A549 (cell line): ENCODE data around the gene LUZP2. TPM values are rescaled to one million over a fixed set of nuclear protein-coding genes. Genes with fewer than 3 reads are reported as not detected.

Experiments
- ATAC-seq, 2 experiments: fragments of 200-7000 bp in 1 of 2; fragments of >200 bp in 1 of 2; cut with Nextera tagmentation in 1 of 2; cut with Tn5 transposase in 1 of 2; 3 replicates each; pipeline versions ENCODE4 v1.8.0 to v1.9.1; 2018 to 2020; ENCODE audit warnings: mild to moderate bottlenecking in 1 of 2, moderate library complexity in 1 of 2
- CTCF ChIA-PET: fragments of 300-600 bp; sonication (Branson Sonifier 250); formaldehyde crosslinking; extraction: SDS; loops from one replicate; lab custom pipeline; 2021; ENCODE audit warnings: antibody characterized with exemption, inconsistent platforms; lab: Yijun Ruan, JAX
- POLR2A ChIA-PET: fragments of 350-600 bp; formaldehyde crosslinking; extraction: SDS; loops from one replicate; lab custom pipeline; 2021; ENCODE audit warnings: antibody characterized with exemption, inconsistent platforms; lab: Yijun Ruan, JAX
- DNase-seq, 2 experiments: peaks; one replicate each; pipeline versions ENCODE4 v3.0.0 to v3.0.0-alpha.2; 2011 to 2016; ENCODE audit warnings: low read depth in 1 of 2, low spot score in 1 of 2
- FAIRE-seq: peaks from 2 replicates; lab custom pipeline; 2011; peaks lifted over from hg19 to GRCh38; lab: Jason Lieb, UNC
- H3K27ac ChIP-seq, 2 experiments: fragments of >200 bp; sonication (Bioruptor Twin); formaldehyde crosslinking; 3 replicates each; pipeline ENCODE4 v1.5.1; 2016 to 2017
- H3K4me1 ChIP-seq: fragments of >200 bp; sonication (Bioruptor Twin); formaldehyde crosslinking; 3 replicates; pipeline ENCODE4 v1.6.1; 2016
- H3K4me2 ChIP-seq: fragments of >200 bp; sonication (Bioruptor Twin); formaldehyde crosslinking; 3 replicates; pipeline ENCODE4 v1.6.1; 2016
- H3K4me3 ChIP-seq: fragments of >200 bp; sonication (Bioruptor Twin); formaldehyde crosslinking; 3 replicates; pipeline ENCODE4 v1.5.1; 2016
- H3K9me3 ChIP-seq: fragments of >200 bp; sonication (Bioruptor Twin); formaldehyde crosslinking; 3 replicates; pipeline ENCODE4 v1.6.1; 2016
- CBX2 ChIP-seq: fragments of 200-600 bp; sonication (generic); IDR thresholded peaks from 2 replicates; pipeline ENCODE4 v1.6.1; 2016; ENCODE audit warnings: low read depth, mild to moderate bottlenecking, borderline replicate concordance
- CBX8 ChIP-seq: fragments of 200-600 bp; sonication (generic); IDR thresholded peaks from 2 replicates; pipeline ENCODE4 v1.6.1; 2016
- CEBPB ChIP-seq, 2 experiments: fragments of >200 bp in 1 of 2; sonication (Bioruptor Twin) in 1 of 2; formaldehyde crosslinking in 1 of 2; IDR thresholded peaks; 2 replicates each; pipeline ENCODE4 v1.6.1; 2012 to 2016
- CHD2 ChIP-seq: fragments of 150-350 bp; IDR thresholded peaks from 2 replicates; pipeline ENCODE4 v1.6.1; 2014; ENCODE audit warnings: low read length; ENCODE audit not compliant: partially characterized antibody
- EHF ChIP-seq: fragments of 250-450 bp; sonication (Bioruptor Pico); IDR thresholded peaks from 2 replicates; pipeline ENCODE4 v1.5.0; 2020; ENCODE audit warnings: mild to moderate bottlenecking
- EHMT2 ChIP-seq: fragments of 200-600 bp; sonication (generic); IDR thresholded peaks from 2 replicates; pipeline ENCODE4 v1.6.1; 2016; ENCODE audit warnings: antibody characterized with exemption, low read depth, mild to moderate bottlenecking, moderate library complexity
- ELK1 ChIP-seq: fragments of 150-350 bp; IDR thresholded peaks from 2 replicates; pipeline ENCODE4 v1.6.1; 2014; ENCODE audit warnings: low read depth, mild to moderate bottlenecking, low read length
- ESRRA ChIP-seq: fragments of 150-350 bp; IDR thresholded peaks from 2 replicates; pipeline ENCODE4 v1.6.1; 2014; ENCODE audit warnings: mild to moderate bottlenecking, low read length, borderline replicate concordance
- HES2 ChIP-seq: fragments of >200 bp; sonication (Bioruptor Twin); formaldehyde crosslinking; IDR thresholded peaks from 2 replicates; pipeline ENCODE4 v1.6.1; 2016
- HEYL ChIP-seq: fragments of 250-450 bp; sonication (Bioruptor Pico); IDR thresholded peaks from 2 replicates; pipeline ENCODE4 v1.8.0; 2021; ENCODE audit warnings: mild to moderate bottlenecking, moderate library complexity
- HOXA7 ChIP-seq: fragments of 250-450 bp; sonication (Bioruptor Pico); IDR thresholded peaks from 2 replicates; pipeline ENCODE4 v1.5.0; 2020; ENCODE audit warnings: mild to moderate bottlenecking, moderate library complexity
- HOXB13 ChIP-seq: fragments of 250-450 bp; sonication (Bioruptor Pico); IDR thresholded peaks from 2 replicates; pipeline ENCODE4 v1.5.0; 2020; ENCODE audit warnings: low read depth, mild to moderate bottlenecking, moderate library complexity
- HOXB5 ChIP-seq: fragments of 250-450 bp; sonication (Bioruptor Pico); IDR thresholded peaks from 2 replicates; pipeline ENCODE4 v1.5.0; 2020; ENCODE audit warnings: mild to moderate bottlenecking, moderate library complexity
- JUNB ChIP-seq: fragments of >200 bp; sonication (Bioruptor Twin); formaldehyde crosslinking; IDR thresholded peaks from 2 replicates; pipeline ENCODE4 v1.6.1; 2016
- KDM1A ChIP-seq: fragments of 200-600 bp; sonication (generic); IDR thresholded peaks from 2 replicates; pipeline ENCODE4 v1.6.1; 2016; ENCODE audit warnings: low read depth, mild to moderate bottlenecking
- KDM5A ChIP-seq: fragments of 200-600 bp; sonication (generic); IDR thresholded peaks from 2 replicates; pipeline ENCODE4 v1.6.1; 2016; ENCODE audit warnings: antibody characterized with exemption, mild to moderate bottlenecking
- MAX ChIP-seq: IDR thresholded peaks from 2 replicates; pipeline ENCODE4 v1.6.1; 2012
- MYC ChIP-seq: IDR thresholded peaks from 2 replicates; pipeline ENCODE4 v1.6.1; 2012; ENCODE audit warnings: mild to moderate bottlenecking, inconsistent platforms, low read length, improper control_type of control experiment, borderline replicate concordance
- NFE2L2 ChIP-seq: fragments of 150-350 bp; conservative IDR thresholded peaks from 2 replicates; pipeline ENCODE4 v1.6.1; 2014; ENCODE audit warnings: low read length
- PBX3 ChIP-seq: IDR thresholded peaks from 2 replicates; pipeline ENCODE4 v1.6.1; 2012
- POLR2AphosphoS2 ChIP-seq: conservative IDR thresholded peaks from 2 replicates; pipeline ENCODE4 v1.6.1; 2012; ENCODE audit warnings: low read length, improper control_type of control experiment, inconsistent platforms
- RARB ChIP-seq: fragments of 250-450 bp; sonication (Bioruptor Pico); IDR thresholded peaks from 2 replicates; pipeline ENCODE4 v1.8.0; 2021; ENCODE audit warnings: mild to moderate bottlenecking, moderate library complexity
- RCOR1 ChIP-seq: fragments of 150-350 bp; IDR thresholded peaks from 2 replicates; pipeline ENCODE4 v1.6.1; 2014; ENCODE audit warnings: antibody characterized with exemption, low read length, low read depth
- RNF2 ChIP-seq: fragments of 200-600 bp; sonication (generic); IDR thresholded peaks from 2 replicates; pipeline ENCODE4 v1.6.1; 2016; ENCODE audit warnings: low read depth, mild to moderate bottlenecking, antibody characterized with exemption, moderate library complexity, borderline replicate concordance
- SMC3 ChIP-seq: fragments of >200 bp; sonication (Bioruptor Twin); formaldehyde crosslinking; IDR thresholded peaks from 3 replicates; pipeline ENCODE4 v1.6.1; 2018; ENCODE audit warnings: inconsistent platforms
- TFCP2L1 ChIP-seq: fragments of 250-450 bp; sonication (Bioruptor Pico); IDR thresholded peaks from 2 replicates; pipeline ENCODE4 v1.5.0; 2021; ENCODE audit warnings: mild to moderate bottlenecking
- ZC3H11A ChIP-seq: fragments of 450-650 bp; IDR thresholded peaks from 2 replicates; pipeline ENCODE4 v1.6.1; 2014; ENCODE audit warnings: antibody characterized with exemption, mild to moderate bottlenecking
- ZFP36 ChIP-seq: fragments of 450-650 bp; IDR thresholded peaks from 2 replicates; pipeline ENCODE4 v1.6.1; 2014; ENCODE audit warnings: borderline replicate concordance; ENCODE audit not compliant: partially characterized antibody
- WGBS: methylation state at CpG from one replicate; pipeline ENCODE4 v1.1.6; 2017; ENCODE audit errors: missing lambda C conversion rate; 5-methylcytosine and 5-hydroxymethylcytosine counted together
- polyA plus RNA-seq, 4 experiments: library from polyadenylated mRNA; depleted of rRNA in 3 of 4; stranded (reverse); fragments of >200 nt; fragmentation: RNase III in 1 of 4; extraction: RNeasy Plus Mini Kit Qiagen cat#74134 plus additional on column Dnase treatment in 1 of 4; gene quantifications; 2 replicates in 3 of 4; 3 replicates in 1 of 4; pipeline ENCODE4 v1.2.3, GENCODE V29; 2011 to 2017

Gene LUZP2
- polyA plus RNA-seq, 2 of the 4 experiments (the other 2 are of a cell fraction), result not detected

GRCh38 chr11:24793479-24793878, 296.6 kb downstream of the LUZP2 start:
- WGBS, result 46% methylated on average over 2 of the region's 2 CpGs
- H3K4me2 ChIP-seq, result no peak overlapping the region
- TF ChIP-seq KDM5A (no peak), MAX (no peak), HOXA7 (CRISPR knock-in tag) (no peak), RARB (CRISPR knock-in tag) (no peak), HES2 (no peak), CBX8 (no peak), RNF2 (no peak), PBX3 (no peak), RCOR1 (no peak), KDM1A (no peak), EHMT2 (no peak), POLR2AphosphoS2 (no peak), HOXB5 (CRISPR knock-in tag) (no peak), SMC3 (no peak)
- DNase-seq (no peak), ATAC-seq (no peak), FAIRE-seq (no peak)
- no peak overlapping the region for H3K4me3 ChIP-seq
- POLR2A ChIA-PET, result no interaction called here
- CTCF ChIA-PET, result interaction anchor here (0.6 kb wide), 1 partner anchor 28 kb away, joined by 5 read pairs; no protein-coding TSS in a partner anchor
- no peak overlapping the region for H3K27ac ChIP-seq
- H3K4me1 ChIP-seq, result no peaks in the 10 kb centered on the region
- no peaks in the 10 kb centered on the region for H3K9me3 ChIP-seq

- no peak for FAIRE-seq
- H3K27ac ChIP-seq, result no peak overlapping the region
- H3K9me3 ChIP-seq, result no peaks in the 10 kb centered on the region
- H3K4me3 ChIP-seq, result no peak overlapping the region
- no peaks in the 10 kb centered on the region for H3K4me1 ChIP-seq
- DNase-seq, result no peak
- WGBS, result 55% methylated on average over 1 of the region's 1 CpG
- H3K4me2 ChIP-seq, result no peak overlapping the region
- TF ChIP-seq RNF2 (no peak), TFCP2L1 (CRISPR knock-in tag) (no peak), ELK1 (no peak), NFE2L2 (no peak), CEBPB (IDR thresholded peaks at IDR 0.05) (no peak), JUNB (no peak), ZC3H11A (no peak), CBX2 (no peak)
- no peak for ATAC-seq
- POLR2A ChIA-PET, result no interaction called here
- CTCF ChIA-PET, result no interaction called here
These were observed 297.2 kb downstream of the LUZP2 start for GRCh38 chr11:24794064-24794463.

- Histone ChIP-seq H3K27ac (no peak overlapping the region), H3K9me3 (no peaks in the 10 kb centered on the region), H3K4me3 (no peak overlapping the region), H3K4me2 (no peak overlapping the region), H3K4me1 (no peaks in the 10 kb centered on the region)
- ChIA-PET POLR2A (no interaction called here), CTCF (no interaction called here)
- TF ChIP-seq EHF, result no peak
- no peak for TF ChIP-seq CHD2
- no peak for TF ChIP-seq ZC3H11A
- TF ChIP-seq HOXB13 (CRISPR knock-in tag), result no peak
- no peak for TF ChIP-seq ZFP36
- TF ChIP-seq ESRRA, result no peak
- no peak for TF ChIP-seq HEYL (CRISPR knock-in tag)
- no peak for TF ChIP-seq CEBPB (IDR thresholded peaks at IDR 0.05)
- no peak for TF ChIP-seq MYC
- DNase-seq (no peak), ATAC-seq (no peak), FAIRE-seq (no peak)
- 0% methylated on average over 2 of the region's 2 CpGs for WGBS
These were observed 308.8 kb downstream of the LUZP2 start for GRCh38 chr11:24805671-24806070.
